ENCODE data around the gene PBX1. TPM values are rescaled to one million over a fixed set of nuclear protein-coding genes. Genes with fewer than 3 reads are reported as not detected.

Gene PBX1
- total and polyA plus RNA-seq, 2 experiments from 2014 or later = 9.7 to 38.8 TPM

DNA sequence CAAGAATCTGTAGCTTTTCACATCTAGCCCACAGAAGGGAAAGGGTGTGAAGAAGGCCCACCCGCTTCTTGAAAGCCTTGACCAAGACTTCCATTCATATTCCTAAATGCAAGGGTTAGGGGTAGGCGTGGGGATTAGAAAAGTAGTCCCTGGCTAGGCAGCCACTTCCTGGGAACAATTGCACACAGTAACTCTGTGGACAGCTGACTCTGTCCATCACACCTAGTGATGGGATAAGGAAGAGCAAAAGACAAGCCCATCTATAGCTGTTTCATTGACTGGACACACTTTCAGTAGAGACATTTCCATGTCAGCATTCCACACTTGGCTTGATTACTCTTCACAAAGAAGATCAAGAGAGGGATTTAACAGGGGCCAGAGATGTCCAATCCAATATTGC lies 294.2 kb downstream of the PBX1 start:
- Histone ChIP-seq H3K27me3 (replicated peaks; ENCODE audit: insufficient read depth) (no peaks in the 10 kb centered on the region), H3K36me3 (ENCODE audit: low read depth) (peaks cover 4% of the 10 kb centered on the region; the same call in 1 of the 2 replicates), H3K9ac (no peak overlapping the region), H3K27ac (no peak overlapping the region), H3F3A (ENCODE audit: insufficient read depth) (no peaks in the 10 kb centered on the region), H2AFZ (no peak overlapping the region), H3K4me2 (ENCODE audit: unreplicated experiment) (no peak overlapping the region), H3K4me1 (ENCODE audit: insufficient read depth) (no peaks in the 10 kb centered on the region), H3K79me2 (ENCODE audit: insufficient read depth) (no peaks in the 10 kb centered on the region), H4K20me1 (ENCODE audit: insufficient read depth) (no peaks in the 10 kb centered on the region), H3K9me2 (ENCODE audit: insufficient read depth) (no peaks in the 10 kb centered on the region), H3K9me3 (ENCODE audit: low read depth) (no peaks in the 10 kb centered on the region), H3K4me3 (no peak overlapping the region)
- WGBS, 2 experiments (ENCODE audit: low coverage in 1 of 2, low lambda C conversion rate in 2 of 2, missing lambda C conversion rate in 2 of 2) = 80 to 82% methylated on average over 2 of the region's 2 CpGs
- in situ Hi-C loops (cut with MboI) = no loop called here
- no peak for DNase-seq
- TF ChIP-seq EZH2 (IDR thresholded peaks at IDR 0.05; ENCODE audit: insufficient read depth, poor library complexity, severe bottlenecking) = no peak
- no peak for TF ChIP-seq EZH2phosphoT487 (IDR thresholded peaks at IDR 0.05; ENCODE audit: insufficient read depth, low read depth)

DNA sequence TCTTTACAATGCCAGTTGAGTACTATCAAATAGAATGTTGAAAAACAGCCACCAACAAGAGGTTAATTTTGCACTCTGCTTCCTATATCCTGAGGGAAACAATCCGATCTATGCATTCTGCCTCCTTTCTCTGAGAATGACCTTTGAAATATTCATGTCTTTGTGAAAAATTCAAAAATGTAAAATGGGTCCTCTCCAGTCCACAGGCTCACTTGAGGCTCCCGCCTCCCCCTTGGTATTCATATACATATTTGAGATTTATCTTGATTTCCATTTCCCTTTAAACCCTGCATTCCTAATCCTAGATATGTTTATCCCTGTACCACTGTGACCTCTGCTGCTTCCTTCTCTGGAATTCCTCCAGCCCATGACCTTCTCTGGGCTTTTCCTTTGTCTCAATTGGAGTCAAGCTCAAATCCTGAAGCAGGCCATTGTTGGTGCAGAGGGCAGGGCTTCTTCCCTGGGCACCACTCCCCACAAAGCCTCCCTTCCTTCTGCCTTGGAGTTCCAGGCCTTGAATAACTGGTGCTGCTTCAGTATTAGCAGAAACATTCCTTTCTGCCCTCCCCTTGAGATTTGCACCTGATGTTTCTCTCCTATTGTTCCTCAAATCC lies 296.8 kb downstream of the PBX1 start:
- H3K27ac ChIP-seq = no peak overlapping the region
- in situ Hi-C loops (cut with MboI) = no loop called here
- no peak for DNase-seq

DNA sequence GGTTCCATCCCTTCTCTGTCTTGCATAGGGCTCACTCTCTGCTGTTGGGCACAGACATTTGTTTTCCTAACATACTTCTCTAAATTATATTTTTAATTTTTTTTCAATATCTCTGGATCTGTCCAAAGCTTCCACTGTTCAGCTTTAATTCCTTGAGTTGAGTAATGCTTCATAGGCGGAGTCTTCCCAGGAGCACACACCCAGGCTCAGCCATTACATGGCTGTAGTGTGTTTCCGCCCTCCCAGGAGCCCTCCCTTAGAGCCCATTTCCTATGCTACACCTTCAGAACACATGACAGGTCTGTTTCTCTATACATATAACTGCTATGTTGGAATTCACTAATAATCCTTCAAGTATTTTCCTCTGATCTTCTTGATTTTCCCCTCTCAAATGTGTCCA lies 297.4 kb downstream of the PBX1 start:
- Histone ChIP-seq H4K20me1 (ENCODE audit: insufficient read depth) (no peaks in the 10 kb centered on the region), H3K27ac (no peak overlapping the region), H3K4me2 (ENCODE audit: unreplicated experiment) (no peak overlapping the region), H2AFZ (no peak overlapping the region), H3K9ac (no peak overlapping the region), H3K9me3 (ENCODE audit: low read depth) (no peaks in the 10 kb centered on the region), H3K79me2 (ENCODE audit: insufficient read depth) (no peaks in the 10 kb centered on the region), H3K4me1 (ENCODE audit: insufficient read depth) (no peaks in the 10 kb centered on the region), H3K9me2 (ENCODE audit: insufficient read depth) (no peaks in the 10 kb centered on the region), H3F3A (ENCODE audit: insufficient read depth) (no peaks in the 10 kb centered on the region), H3K27me3 (replicated peaks; ENCODE audit: insufficient read depth) (no peaks in the 10 kb centered on the region), H3K36me3 (ENCODE audit: low read depth) (no peaks in the 10 kb centered on the region), H3K4me3 (no peak overlapping the region)
- TF ChIP-seq EZH2phosphoT487 (IDR thresholded peaks at IDR 0.05; ENCODE audit: insufficient read depth, low read depth) (no peak), EZH2 (IDR thresholded peaks at IDR 0.05; ENCODE audit: insufficient read depth, poor library complexity, severe bottlenecking) (no peak)
- 89 to 91% methylated on average over 2 of the region's 2 CpGs for WGBS, 2 experiments (ENCODE audit: low coverage in 1 of 2, low lambda C conversion rate in 2 of 2, missing lambda C conversion rate in 2 of 2)
- DNase-seq = no peak
- in situ Hi-C loops (cut with MboI) = no loop called here

More for the DNA sequence above, 296.8 kb downstream of the PBX1 start:
- Histone ChIP-seq H3F3A (ENCODE audit: insufficient read depth) (no peaks in the 10 kb centered on the region), H3K9me2 (ENCODE audit: insufficient read depth) (no peaks in the 10 kb centered on the region), H2AFZ (no peak overlapping the region), H3K4me3 (no peak overlapping the region), H3K36me3 (ENCODE audit: low read depth) (no peaks in the 10 kb centered on the region), H3K9ac (no peak overlapping the region), H3K79me2 (ENCODE audit: insufficient read depth) (no peaks in the 10 kb centered on the region), H3K9me3 (ENCODE audit: low read depth) (no peaks in the 10 kb centered on the region), H3K4me2 (ENCODE audit: unreplicated experiment) (no peak overlapping the region), H4K20me1 (ENCODE audit: insufficient read depth) (no peaks in the 10 kb centered on the region), H3K4me1 (ENCODE audit: insufficient read depth) (no peaks in the 10 kb centered on the region), H3K27me3 (replicated peaks; ENCODE audit: insufficient read depth) (no peaks in the 10 kb centered on the region)
- TF ChIP-seq EZH2 (IDR thresholded peaks at IDR 0.05; ENCODE audit: insufficient read depth, poor library complexity, severe bottlenecking) (no peak), EZH2phosphoT487 (IDR thresholded peaks at IDR 0.05; ENCODE audit: insufficient read depth, low read depth) (no peak)
- 52 to 55% methylated on average over 2 of the region's 2 CpGs for WGBS, 2 experiments (ENCODE audit: low coverage in 1 of 2, low lambda C conversion rate in 2 of 2, missing lambda C conversion rate in 2 of 2)

DNA sequence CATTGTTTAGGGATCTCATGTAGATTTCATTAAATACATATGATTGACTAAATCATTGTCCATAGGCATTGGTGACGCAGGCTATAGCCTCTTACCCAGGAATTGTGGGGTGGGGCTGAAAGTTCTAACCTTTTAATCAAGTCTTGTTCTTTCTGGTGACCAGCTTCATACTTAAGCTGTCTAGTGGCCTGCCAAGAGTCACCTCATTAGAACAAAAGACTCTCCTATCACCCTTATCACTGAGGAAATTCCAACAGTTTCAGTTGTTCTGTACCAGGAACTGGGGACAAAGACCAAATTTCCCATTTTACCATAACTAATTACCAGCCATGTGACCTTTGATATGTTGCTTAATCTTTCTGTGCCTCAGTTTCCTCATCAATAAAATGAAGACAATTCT lies 298.5 kb downstream of the PBX1 start:
- no peaks in the 10 kb centered on the region for H3K36me3 ChIP-seq (ENCODE audit: low read depth)
- H3K4me2 ChIP-seq (ENCODE audit: unreplicated experiment) = no peak overlapping the region
- no peak for DNase-seq

More for the DNA sequence above, 298.5 kb downstream of the PBX1 start:
- H4K20me1 ChIP-seq (ENCODE audit: insufficient read depth) = no peaks in the 10 kb centered on the region
- H3K4me3 ChIP-seq = no peak overlapping the region
- no peak overlapping the region for H2AFZ ChIP-seq
- no peaks in the 10 kb centered on the region for H3F3A ChIP-seq (ENCODE audit: insufficient read depth)
- in situ Hi-C loops (cut with MboI) = no loop called here
- TF ChIP-seq EZH2phosphoT487 (IDR thresholded peaks at IDR 0.05; ENCODE audit: insufficient read depth, low read depth) (no peak), EZH2 (IDR thresholded peaks at IDR 0.05; ENCODE audit: insufficient read depth, poor library complexity, severe bottlenecking) (no peak)
- H3K9me2 ChIP-seq (ENCODE audit: insufficient read depth) = no peaks in the 10 kb centered on the region
- no peak overlapping the region for H3K27ac ChIP-seq
- no peaks in the 10 kb centered on the region for H3K79me2 ChIP-seq (ENCODE audit: insufficient read depth)
- no peaks in the 10 kb centered on the region for H3K27me3 ChIP-seq (replicated peaks; ENCODE audit: insufficient read depth)
- no peak overlapping the region for H3K9ac ChIP-seq
- WGBS, 2 experiments (ENCODE audit: low coverage in 1 of 2, low lambda C conversion rate in 2 of 2, missing lambda C conversion rate in 2 of 2) = 100% methylated on average over 1 of the region's 1 CpG
- H3K4me1 ChIP-seq (ENCODE audit: insufficient read depth) = no peaks in the 10 kb centered on the region
- H3K9me3 ChIP-seq (ENCODE audit: low read depth) = no peaks in the 10 kb centered on the region
